AG09319 (cell line): ENCODE data around the gene MPST.

Source experiments
- DNase-seq: peaks from one replicate; pipeline ENCODE4 v3.0.0-alpha.2; 2010; ENCODE audit warnings: low read depth; ENCODE audit errors: extremely low read depth
- TF ChIP-seq, protein P1 (sequence below): IDR thresholded peaks from 2 replicates; pipeline ENCODE4 v1.5.1; 2011; ENCODE audit warnings: low read depth, mild to moderate bottlenecking, inconsistent platforms, low read length, moderate library complexity

MPST gene

DNA sequence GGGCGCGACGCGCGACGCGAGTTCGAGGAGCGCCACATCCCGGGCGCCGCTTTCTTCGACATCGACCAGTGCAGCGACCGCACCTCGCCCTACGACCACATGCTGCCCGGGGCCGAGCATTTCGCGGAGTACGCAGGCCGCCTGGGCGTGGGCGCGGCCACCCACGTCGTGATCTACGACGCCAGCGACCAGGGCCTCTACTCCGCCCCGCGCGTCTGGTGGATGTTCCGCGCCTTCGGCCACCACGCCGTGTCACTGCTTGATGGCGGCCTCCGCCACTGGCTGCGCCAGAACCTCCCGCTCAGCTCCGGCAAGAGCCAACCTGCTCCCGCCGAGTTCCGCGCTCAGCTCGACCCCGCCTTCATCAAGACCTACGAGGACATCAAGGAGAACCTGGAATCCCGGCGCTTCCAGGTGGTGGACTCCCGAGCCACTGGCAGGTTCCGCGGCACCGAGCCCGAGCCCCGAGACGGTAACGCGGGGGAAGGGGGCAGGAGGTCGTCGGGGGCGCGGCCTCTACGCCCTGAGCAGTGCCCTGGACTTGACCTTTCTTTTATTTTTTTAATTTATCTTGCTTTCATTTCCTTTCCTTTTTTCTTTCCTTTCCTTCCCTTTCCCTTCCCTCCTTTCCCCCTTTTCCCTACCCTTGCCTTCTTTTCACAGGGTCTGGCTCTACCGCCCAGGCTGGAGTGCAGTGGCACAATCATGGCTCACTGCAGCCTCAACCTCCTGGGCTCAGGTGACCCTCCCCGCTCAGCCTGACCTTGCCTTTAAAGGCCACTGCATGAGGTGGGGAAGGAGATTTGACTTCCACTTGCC lies 5.0 kb downstream of the MPST start:
- TF ChIP-seq, protein P1, sequence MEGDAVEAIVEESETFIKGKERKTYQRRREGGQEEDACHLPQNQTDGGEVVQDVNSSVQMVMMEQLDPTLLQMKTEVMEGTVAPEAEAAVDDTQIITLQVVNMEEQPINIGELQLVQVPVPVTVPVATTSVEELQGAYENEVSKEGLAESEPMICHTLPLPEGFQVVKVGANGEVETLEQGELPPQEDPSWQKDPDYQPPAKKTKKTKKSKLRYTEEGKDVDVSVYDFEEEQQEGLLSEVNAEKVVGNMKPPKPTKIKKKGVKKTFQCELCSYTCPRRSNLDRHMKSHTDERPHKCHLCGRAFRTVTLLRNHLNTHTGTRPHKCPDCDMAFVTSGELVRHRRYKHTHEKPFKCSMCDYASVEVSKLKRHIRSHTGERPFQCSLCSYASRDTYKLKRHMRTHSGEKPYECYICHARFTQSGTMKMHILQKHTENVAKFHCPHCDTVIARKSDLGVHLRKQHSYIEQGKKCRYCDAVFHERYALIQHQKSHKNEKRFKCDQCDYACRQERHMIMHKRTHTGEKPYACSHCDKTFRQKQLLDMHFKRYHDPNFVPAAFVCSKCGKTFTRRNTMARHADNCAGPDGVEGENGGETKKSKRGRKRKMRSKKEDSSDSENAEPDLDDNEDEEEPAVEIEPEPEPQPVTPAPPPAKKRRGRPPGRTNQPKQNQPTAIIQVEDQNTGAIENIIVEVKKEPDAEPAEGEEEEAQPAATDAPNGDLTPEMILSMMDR = no peak
- no peak for DNase-seq

DNA sequence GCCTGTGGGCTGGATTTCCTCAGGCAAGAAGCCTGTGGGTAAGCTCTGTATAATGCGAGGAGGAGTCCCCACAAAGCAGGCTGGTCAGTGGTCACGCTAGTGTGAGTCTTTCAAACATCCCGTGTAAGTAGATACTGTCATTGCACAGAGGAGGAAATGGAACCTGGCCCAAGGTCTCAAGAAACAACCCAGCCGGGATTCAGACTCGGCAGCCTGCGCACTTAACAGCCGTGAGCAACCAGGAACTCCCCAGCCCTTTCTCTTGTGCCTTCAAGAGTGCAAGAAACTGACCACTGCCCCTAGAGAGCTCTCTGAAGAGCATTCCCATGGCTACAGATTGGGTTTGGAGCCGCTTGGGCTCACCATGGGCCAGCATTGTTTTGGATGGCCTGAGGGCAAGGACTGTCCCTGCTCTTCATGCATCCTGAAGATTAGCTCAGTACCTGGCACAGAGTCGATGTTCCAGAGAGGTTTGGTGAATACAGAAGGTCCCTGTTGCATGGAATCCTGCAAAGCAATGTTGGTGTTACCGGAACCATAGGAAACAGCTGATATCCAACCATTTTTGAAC lies 6.0 kb downstream of the MPST start:
- TF ChIP-seq, protein P1 = no peak
- DNase-seq = no peak

DNA sequence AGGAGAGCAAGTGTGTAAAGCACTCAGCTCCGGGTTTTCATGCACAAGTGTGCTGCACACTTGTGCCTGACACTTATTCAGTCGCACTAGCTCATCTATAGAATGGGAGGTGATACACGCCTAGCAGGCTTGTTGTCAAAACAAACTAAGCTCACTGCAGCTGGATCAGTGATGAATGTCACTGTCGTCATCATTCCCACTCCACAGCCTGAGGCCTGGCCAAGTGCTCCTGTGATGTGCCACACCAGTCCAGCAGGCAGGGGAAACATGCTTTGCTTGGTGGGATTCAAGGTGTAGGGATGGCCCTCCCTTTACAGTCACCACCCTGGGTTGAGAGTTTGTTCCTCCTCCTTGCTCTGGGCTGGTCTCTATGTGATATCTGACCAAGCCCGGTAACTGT lies 6.8 kb downstream of the MPST start:
- no peak for DNase-seq
- TF ChIP-seq, protein P1 = no peak

DNA sequence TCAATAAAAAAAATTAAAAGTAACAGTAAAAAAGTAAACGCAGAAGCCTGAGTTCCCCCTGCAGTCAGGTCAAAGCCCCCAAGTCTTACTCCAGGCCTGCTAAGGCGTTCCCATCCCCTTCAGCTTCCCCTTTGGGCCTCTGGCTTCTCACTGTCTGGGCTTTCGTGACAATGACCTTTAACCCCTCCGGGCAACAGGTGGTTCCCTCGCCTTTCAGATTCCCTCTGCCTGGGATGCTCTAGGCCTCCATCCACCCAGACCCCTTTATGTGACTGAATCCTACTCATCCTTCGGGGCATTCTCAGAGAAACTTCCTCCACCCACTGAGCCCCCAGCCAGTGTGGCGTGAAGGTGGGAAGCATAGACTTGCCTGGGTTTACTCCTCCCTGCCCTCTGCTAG lies 8.0 kb downstream of the MPST start:
- DNase-seq = no peak
- TF ChIP-seq, protein P1 = no peak

DNA sequence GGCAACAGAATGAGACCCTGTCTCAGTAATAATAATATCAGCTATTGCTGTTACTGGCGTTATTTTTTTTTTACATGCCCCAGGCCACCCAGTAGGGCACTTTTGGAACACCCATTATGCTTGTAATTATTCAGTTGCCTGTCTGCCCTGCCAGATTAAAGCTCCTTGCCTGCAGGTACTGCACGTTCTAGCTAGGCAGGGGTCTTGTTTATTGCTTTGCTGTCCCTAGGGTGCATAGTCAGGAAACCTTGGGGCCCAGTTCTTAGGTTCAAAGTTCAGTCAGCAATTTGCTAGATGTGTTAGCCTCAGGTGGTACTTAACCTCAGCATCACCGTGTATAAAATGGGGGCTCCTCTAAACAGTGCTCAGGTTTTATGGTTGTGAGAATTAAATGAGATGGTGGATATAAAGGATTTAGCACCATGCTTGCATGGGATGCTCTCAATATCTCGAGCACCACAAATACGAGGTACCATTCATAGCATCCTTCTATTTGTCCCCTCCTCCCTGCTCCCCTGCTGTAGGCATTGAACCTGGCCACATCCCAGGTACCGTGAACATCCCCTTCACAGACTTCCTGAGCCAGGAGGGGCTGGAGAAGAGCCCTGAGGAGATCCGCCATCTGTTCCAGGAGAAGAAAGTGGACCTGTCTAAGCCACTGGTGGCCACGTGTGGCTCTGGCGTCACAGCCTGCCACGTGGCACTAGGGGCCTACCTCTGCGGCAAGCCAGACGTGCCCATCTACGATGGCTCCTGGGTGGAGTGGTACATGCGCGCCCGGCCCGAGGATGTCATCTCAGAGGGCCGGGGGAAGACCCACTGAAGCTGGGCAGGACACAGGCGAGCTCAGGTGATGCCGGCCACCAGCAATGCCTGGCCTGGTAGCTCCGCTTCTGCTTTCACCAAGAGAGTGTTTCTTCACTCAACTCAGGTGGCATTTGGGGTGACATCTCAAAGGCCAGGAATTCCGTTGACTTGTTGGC lies 9.4 kb downstream of the MPST start:
- TF ChIP-seq, protein P1 = no peak
- DNase-seq = no peak

DNA sequence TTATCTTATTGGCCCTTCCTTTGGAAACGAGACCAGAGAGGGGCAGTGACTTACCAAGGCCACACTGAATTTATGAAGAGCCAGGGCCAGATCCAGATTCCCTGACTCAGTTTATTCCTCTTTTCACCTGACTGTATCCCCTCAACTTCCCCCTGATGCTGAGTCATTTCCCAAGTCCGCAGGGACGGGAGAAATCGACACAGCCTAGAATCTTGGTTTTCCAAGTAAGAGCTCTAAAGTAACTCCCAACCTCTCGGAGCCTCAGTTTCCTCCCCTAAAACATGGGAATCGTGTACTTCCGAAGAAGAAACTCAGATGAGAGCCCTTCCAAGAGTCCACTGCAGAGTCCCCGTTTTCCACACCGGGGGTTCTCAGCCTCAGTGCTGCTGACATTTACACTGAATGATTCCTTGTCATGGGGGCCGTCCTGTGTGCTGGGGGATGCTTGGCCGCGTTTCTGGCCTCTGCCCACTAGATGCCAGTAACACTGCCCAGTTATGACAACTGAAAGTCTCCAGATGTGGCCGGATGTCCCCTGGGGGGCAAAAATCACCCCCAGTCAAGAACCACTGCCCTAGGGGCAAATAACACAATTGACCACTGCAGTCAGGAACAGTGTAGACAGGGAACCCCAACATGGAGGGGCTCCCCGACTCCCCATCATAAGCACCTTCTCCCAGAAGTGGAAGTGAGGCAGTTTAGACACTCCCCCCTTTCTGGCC lies 11.2 kb downstream of the MPST start:
- no peak for DNase-seq

More for the DNA sequence above, 11.2 kb downstream of the MPST start:
- TF ChIP-seq, protein P1 = no peak
